ENCODE data around the gene FAM185A.

Gene FAM185A

GRCh38 chr7:102841290-102841689 is 92.5 kb downstream of the FAM185A start:
- no peak for TF ChIP-seq ZNF433 (tag by site-specific recombination; IDR thresholded peaks at IDR 0.05; ENCODE audit: low read depth)
- TF ChIP-seq ZNF18 (tag by site-specific recombination; IDR thresholded peaks at IDR 0.05) = no peak
- TF ChIP-seq GLI4 (tag by site-specific recombination; IDR thresholded peaks at IDR 0.05) = no peak
- TF ChIP-seq ZNF146 (tag by site-specific recombination; IDR thresholded peaks at IDR 0.05) = no peak
- TF ChIP-seq ZNF473 (tag by site-specific recombination; IDR thresholded peaks at IDR 0.05) = no peak
- no peak for TF ChIP-seq EGR2 (tag by site-specific recombination; IDR thresholded peaks at IDR 0.05; ENCODE audit: low read depth)
- CTCF ChIA-PET = no interaction called here
- no peak overlapping the region for H3K27ac ChIP-seq (ENCODE audit: extremely low read depth, low read depth, low read length)
- 0 out of 2 replicates have a peak, but pooled peaks cover 3% of the 10 kb centered on the region for H3K4me1 ChIP-seq (ENCODE audit: control insufficient read depth, insufficient read depth, low read length)
- no peaks in the 10 kb centered on the region for H3K9me3 ChIP-seq (ENCODE audit: control insufficient read depth, insufficient read depth, low read depth, low read length)
- POLR2A ChIA-PET = no interaction called here
- no peaks in the 10 kb centered on the region for H3K36me3 ChIP-seq (ENCODE audit: control insufficient read depth in 2 of 2, insufficient read depth in 1 of 2, low read length in 2 of 2)
- no peak overlapping the region for H3K4me3 ChIP-seq (ENCODE audit: low read depth, low read length)

GRCh38 chr7:102842284-102842683 is 93.5 kb downstream of the FAM185A start:
- TF ChIP-seq ZNF24 (tag by site-specific recombination; IDR thresholded peaks at IDR 0.05) = no peak
- TF ChIP-seq ZNF138 (tag by site-specific recombination; IDR thresholded peaks at IDR 0.05; ENCODE audit: borderline replicate concordance) = no peak
- TF ChIP-seq ZNF10 (tag by site-specific recombination; IDR thresholded peaks at IDR 0.05) = no peak
- no peak for TF ChIP-seq ZNF223 (tag by site-specific recombination; IDR thresholded peaks at IDR 0.05)
- no peak for TF ChIP-seq ZNF639 (tag by site-specific recombination; IDR thresholded peaks at IDR 0.05)
- no peak for TF ChIP-seq ZNF510 (tag by site-specific recombination; IDR thresholded peaks at IDR 0.05; ENCODE audit: insufficient replicate concordance)
- no peak for TF ChIP-seq ZFHX2 (tag by site-specific recombination; conservative IDR thresholded peaks at IDR 0.05)
- no peak for TF ChIP-seq ZNF37A (tag by site-specific recombination; IDR thresholded peaks at IDR 0.05)
- TF ChIP-seq MZF1 (tag by site-specific recombination; IDR thresholded peaks at IDR 0.05; ENCODE audit: borderline replicate concordance) = no peak
- no peak for TF ChIP-seq PRDM10 (tag by site-specific recombination; IDR thresholded peaks at IDR 0.05)
- no peak for TF ChIP-seq ZNF670 (tag by site-specific recombination; IDR thresholded peaks at IDR 0.05; ENCODE audit: low read depth)
- no peak for TF ChIP-seq RBAK (tag by site-specific recombination; IDR thresholded peaks at IDR 0.05)
- TF ChIP-seq GLIS1 (tag by site-specific recombination; IDR thresholded peaks at IDR 0.05) = no peak
- no peak for TF ChIP-seq BCL11B (tag by site-specific recombination; IDR thresholded peaks at IDR 0.05; ENCODE audit: low read depth)
- TF ChIP-seq ZNF704 (tag by site-specific recombination; IDR thresholded peaks at IDR 0.05) = no peak
- TF ChIP-seq CTCF (tag by site-specific recombination; IDR thresholded peaks at IDR 0.05) = no peak
- TF ChIP-seq KLF9 (tag by site-specific recombination; IDR thresholded peaks at IDR 0.05; ENCODE audit: low read depth) = no peak
- no peak for TF ChIP-seq REPIN1 (tag by site-specific recombination; IDR thresholded peaks at IDR 0.05; ENCODE audit: low read depth)
- TF ChIP-seq ZNF488 (tag by site-specific recombination; IDR thresholded peaks at IDR 0.05) = no peak
- no peak for TF ChIP-seq ZBTB17 (tag by site-specific recombination; IDR thresholded peaks at IDR 0.05)
- CTCF ChIA-PET = no interaction called here
- no peaks in the 10 kb centered on the region for H3K36me3 ChIP-seq (ENCODE audit: control insufficient read depth in 2 of 2, insufficient read depth in 1 of 2, low read length in 2 of 2)

More at GRCh38 chr7:102842284-102842683, 93.5 kb downstream of the FAM185A start:
- POLR2A ChIA-PET = no interaction called here
- no peak overlapping the region for H3K4me3 ChIP-seq (ENCODE audit: low read depth, low read length)
- H3K4me1 ChIP-seq (ENCODE audit: control insufficient read depth, insufficient read depth, low read length) = no peaks in the 10 kb centered on the region
- H3K27ac ChIP-seq (ENCODE audit: extremely low read depth, low read depth, low read length) = no peak overlapping the region
- no peaks in the 10 kb centered on the region for H3K9me3 ChIP-seq (ENCODE audit: control insufficient read depth, insufficient read depth, low read depth, low read length)
